B cell (primary cell): ENCODE results near the gene STT3B. TPM values are rescaled to one million over a fixed set of nuclear protein-coding genes. Genes with fewer than 3 reads are reported as not detected.

ENCODE experiments used
- ATAC-seq: fragments of 200-7000 bp; cut with Tn5 transposase; one replicate; pipeline ENCODE4 v1.10.0; 2021; ENCODE audit warnings: low read depth, mild to moderate bottlenecking, moderate number of reproducible peaks, moderate library complexity
- CTCF ChIA-PET: fragments of 350-600 bp; sonication (Branson Sonifier 250); formaldehyde crosslinking; loops from one replicate; lab custom pipeline; 2021; ENCODE audit warnings: antibody characterized with exemption, inconsistent platforms; lab: Charles Lee
- POLR2A ChIA-PET: fragments of 350-600 bp; sonication (Branson Sonifier 250); formaldehyde crosslinking; loops from one replicate; lab custom pipeline; 2021; ENCODE audit warnings: antibody characterized with exemption; lab: Charles Lee
- DNase-seq: peaks from one replicate; pipeline ENCODE4 v3.0.0; 2013
- H2AFZ ChIP-seq: 2 replicates; pipeline ENCODE4 v1.6.1; 2012; ENCODE audit warnings: mild to moderate bottlenecking, low read depth, low read length; ENCODE audit not compliant: insufficient read depth, poor library complexity, severe bottlenecking
- H3K27ac ChIP-seq, 2 donors: 1 replicate in 1 of 2; 2 replicates in 1 of 2; pipeline ENCODE4 v1.5.1; 2012 to 2013; ENCODE audit warnings: low read length in 2 of 2, mild to moderate bottlenecking in 2 of 2, moderate library complexity in 1 of 2
- H3K27me3 ChIP-seq, 4 experiments: fragments of 200-600 bp in 1 of 4; sonication (generic) in 1 of 4; replicated peaks in 1 of 4; 1 replicate in 2 of 4; 2 replicates in 2 of 4; pipeline versions ENCODE4 v1.6.1 to v1.7.0; 2013 to 2016; ENCODE audit warnings: low read length in 3 of 4, mild to moderate bottlenecking in 2 of 4, mixed read lengths in 1 of 4, moderate library complexity in 1 of 4; ENCODE audit not compliant: insufficient read depth in 4 of 4, control insufficient read depth in 3 of 4; ENCODE audit errors: control extremely low read depth in 1 of 4
- H3K36me3 ChIP-seq, 2 experiments: replicated peaks in 1 of 2; 1 replicate in 1 of 2; 2 replicates in 1 of 2; pipeline versions ENCODE4 v1.6.1 to v1.7.1; 2013; ENCODE audit warnings: low read length in 1 of 2; ENCODE audit not compliant: insufficient read depth in 2 of 2, control insufficient read depth in 1 of 2; ENCODE audit errors: control extremely low read depth in 1 of 2, extremely low read depth in 1 of 2
- H3K4me1 ChIP-seq, 2 donors: fragments of 200-600 bp in 1 of 2; sonication (generic) in 1 of 2; 1 replicate in 1 of 2; 2 replicates in 1 of 2; pipeline versions ENCODE4 v1.5.1 to v1.6.1; 2013 to 2017; ENCODE audit warnings: low read length in 2 of 2; ENCODE audit not compliant: control insufficient read depth in 2 of 2, insufficient read depth in 2 of 2
- H3K4me2 ChIP-seq: replicated peaks from 2 replicates; pipeline ENCODE3; 2012; ENCODE audit warnings: mild to moderate bottlenecking, low read depth, low read length; ENCODE audit not compliant: poor library complexity, severe bottlenecking
- H3K4me3 ChIP-seq, 5 experiments: fragments of 200-600 bp in 1 of 5; sonication (generic) in 1 of 5; 1 replicate in 3 of 5; 2 replicates in 2 of 5; pipeline versions ENCODE4 v1.5.1 to v1.7.0; 2011 to 2016; ENCODE audit warnings: low read length in 4 of 5, mild to moderate bottlenecking in 4 of 5, low read depth in 2 of 5, control low read depth in 1 of 5, moderate library complexity in 1 of 5; ENCODE audit not compliant: insufficient read depth in 1 of 5; ENCODE audit errors: control extremely low read depth in 1 of 5, extremely low read depth in 1 of 5
- H3K79me2 ChIP-seq: fragments of 200-600 bp; sonication (generic); one replicate; pipeline ENCODE4 v1.6.0; 2016; ENCODE audit warnings: low read length; ENCODE audit not compliant: control insufficient read depth, insufficient read depth
- H3K9ac ChIP-seq: fragments of 200-600 bp; sonication (generic); 2 replicates; pipeline ENCODE4 v1.6.1; 2017; ENCODE audit warnings: mild to moderate bottlenecking, low read length, moderate library complexity
- H3K9me3 ChIP-seq, 3 donors: one replicate each; pipeline versions ENCODE4 v1.6.1 to v1.7.1; 2013; ENCODE audit warnings: low read length in 2 of 3; ENCODE audit not compliant: control insufficient read depth in 2 of 3, insufficient read depth in 1 of 3; ENCODE audit errors: control extremely low read depth in 1 of 3
- H4K20me1 ChIP-seq: 2 replicates; pipeline ENCODE4 v1.6.0; 2012; ENCODE audit warnings: mild to moderate bottlenecking, low read length; ENCODE audit not compliant: insufficient read depth, control insufficient read depth, poor library complexity, severe bottlenecking
- H3K27ac Mint-ChIP-seq: one replicate; pipeline ENCODE4 v1.8.0; 2021; ENCODE audit warnings: mixed read lengths
- H3K27me3 Mint-ChIP-seq: one replicate; pipeline ENCODE4 v1.8.0; 2021; ENCODE audit warnings: mixed read lengths
- H3K4me1 Mint-ChIP-seq: one replicate; pipeline ENCODE4 v1.8.0; 2021; ENCODE audit warnings: mixed read lengths
- H3K4me3 Mint-ChIP-seq: one replicate; pipeline ENCODE4 v1.8.0; 2021; ENCODE audit warnings: mixed read lengths
- H3K9me3 Mint-ChIP-seq: one replicate; pipeline ENCODE4 v1.8.0; 2022; ENCODE audit warnings: mixed read lengths; ENCODE audit not compliant: insufficient read depth
- EZH2 ChIP-seq: IDR thresholded peaks from 2 replicates; pipeline ENCODE4 v1.6.1; 2012; ENCODE audit warnings: borderline replicate concordance, low read depth, mild to moderate bottlenecking, moderate library complexity, low read length; ENCODE audit not compliant: insufficient read depth, poor library complexity, severe bottlenecking
- WGBS: methylation state at CpG from one replicate; pipeline ENCODE4 v1.1.5; 2013; ENCODE audit warnings: missing lambda C conversion rate; ENCODE audit not compliant: insufficient coverage; 5-methylcytosine and 5-hydroxymethylcytosine counted together
- intact Hi-C: fragments of 100-400 bp; cut with micrococcal nuclease; formaldehyde crosslinking; loops from one replicate; pipeline ENCODE4 v1.10.0; 2022
- polyA plus RNA-seq: library from polyadenylated mRNA; depleted of rRNA; stranded (reverse); fragments of >200 nt; gene quantifications from 2 replicates; pipeline ENCODE4 v1.2.3, GENCODE V29; 2012
- total RNA-seq, 2 donors: library from RNA; stranded (reverse); fragments of 120-200 nt in 1 of 2; gene quantifications; 1 replicate in 1 of 2; 2 replicates in 1 of 2; pipeline versions ENCODE4 v1.2.3 to v1.2.4, GENCODE V29; 2013 to 2022
- TF ChIP-seq, protein P1 (sequence below): fragments of 200-600 bp; IDR thresholded peaks from one replicate; pipeline ENCODE4 v1.8.0; 2022; ENCODE audit warnings: antibody characterized with exemption, mild to moderate bottlenecking

STT3B gene
- total and polyA plus RNA-seq, 2 donors (not counting 1 experiment from before 2014, with no cell fraction given) = 35.4 to 79.2 TPM

DNA sequence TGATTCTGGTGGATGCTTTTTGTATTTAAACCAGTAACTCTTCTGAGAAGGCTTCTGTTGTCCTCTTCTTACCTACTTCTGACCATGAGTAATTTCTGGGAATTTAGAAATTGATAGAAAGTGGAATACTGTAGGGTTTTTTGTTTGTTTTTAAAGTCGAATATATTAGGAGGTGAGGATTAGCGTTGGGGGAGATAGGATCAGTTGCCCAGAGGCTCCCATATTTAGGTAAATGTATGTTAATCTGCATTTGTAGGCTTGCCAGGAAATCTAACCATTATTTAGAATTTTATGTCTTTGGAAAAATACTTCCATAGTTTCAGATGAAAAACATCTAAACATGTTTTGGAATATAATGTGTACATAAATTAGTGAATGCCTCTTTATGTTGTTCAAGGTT lies 6.1 kb downstream of the STT3B start:
- no peak overlapping the region for H3K4me2 ChIP-seq
- intact Hi-C loops = loop anchor here (10.0 kb wide), 4 partner anchors 376 to 884 kb away; partner anchors contain the start of gene CMTM7
- no peaks in the 10 kb centered on the region for H3K27me3 ChIP-seq
- no peak overlapping the region for H3K4me3 ChIP-seq
- Mint-ChIP-seq H3K27ac (no peak overlapping the region), H3K9me3 (no peaks in the 10 kb centered on the region), H3K4me3 (no peak overlapping the region), H3K27me3 (no peaks in the 10 kb centered on the region), H3K4me1 (peaks cover 78% of the 10 kb centered on the region)
- H2AFZ ChIP-seq = no peak overlapping the region
- ChIA-PET CTCF (no interaction called here), POLR2A (no interaction called here)
- H3K79me2 ChIP-seq = peaks cover 100% of the 10 kb centered on the region
- H3K9ac ChIP-seq = no peak overlapping the region
- WGBS = no CpG with 5 or more reads among the region's 2 CpGs
- peaks cover 32 to 64% of the 10 kb centered on the region in 2 donors for H3K4me1 ChIP-seq
- DNase-seq (no peak), ATAC-seq (no peak)
- peaks cover 0 to 4% of the 10 kb centered on the region in 2 experiments for H3K36me3 ChIP-seq
- no peak for TF ChIP-seq EZH2
- TF ChIP-seq, protein P1, sequence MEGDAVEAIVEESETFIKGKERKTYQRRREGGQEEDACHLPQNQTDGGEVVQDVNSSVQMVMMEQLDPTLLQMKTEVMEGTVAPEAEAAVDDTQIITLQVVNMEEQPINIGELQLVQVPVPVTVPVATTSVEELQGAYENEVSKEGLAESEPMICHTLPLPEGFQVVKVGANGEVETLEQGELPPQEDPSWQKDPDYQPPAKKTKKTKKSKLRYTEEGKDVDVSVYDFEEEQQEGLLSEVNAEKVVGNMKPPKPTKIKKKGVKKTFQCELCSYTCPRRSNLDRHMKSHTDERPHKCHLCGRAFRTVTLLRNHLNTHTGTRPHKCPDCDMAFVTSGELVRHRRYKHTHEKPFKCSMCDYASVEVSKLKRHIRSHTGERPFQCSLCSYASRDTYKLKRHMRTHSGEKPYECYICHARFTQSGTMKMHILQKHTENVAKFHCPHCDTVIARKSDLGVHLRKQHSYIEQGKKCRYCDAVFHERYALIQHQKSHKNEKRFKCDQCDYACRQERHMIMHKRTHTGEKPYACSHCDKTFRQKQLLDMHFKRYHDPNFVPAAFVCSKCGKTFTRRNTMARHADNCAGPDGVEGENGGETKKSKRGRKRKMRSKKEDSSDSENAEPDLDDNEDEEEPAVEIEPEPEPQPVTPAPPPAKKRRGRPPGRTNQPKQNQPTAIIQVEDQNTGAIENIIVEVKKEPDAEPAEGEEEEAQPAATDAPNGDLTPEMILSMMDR = no peak
- H4K20me1 ChIP-seq = peaks cover 52% of the 10 kb centered on the region
- H3K27ac ChIP-seq = no peak overlapping the region
- no peaks in the 10 kb centered on the region for H3K9me3 ChIP-seq

DNA sequence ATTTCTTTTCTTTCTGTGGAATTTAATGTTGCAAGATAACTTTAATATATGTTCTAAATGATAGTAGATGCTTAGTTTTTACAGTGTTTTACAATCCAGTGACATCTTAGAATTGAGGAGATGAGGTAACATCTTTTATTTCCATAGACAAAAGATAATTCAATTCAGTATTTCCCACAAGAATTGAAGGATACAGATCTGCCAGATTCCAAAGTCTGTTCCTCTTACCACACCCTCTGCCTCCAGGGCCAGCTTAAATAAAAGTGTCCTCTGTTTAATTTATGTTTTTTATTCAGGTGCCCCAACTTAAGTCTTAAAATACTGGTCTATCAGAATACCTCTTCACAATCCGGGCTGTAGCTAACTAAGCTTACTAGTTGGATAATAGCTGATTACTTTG lies 6.5 kb downstream of the STT3B start:
- H3K4me2 ChIP-seq = no peak overlapping the region
- H3K9me3 ChIP-seq = no peaks in the 10 kb centered on the region
- H3K27me3 ChIP-seq = no peaks in the 10 kb centered on the region
- Mint-ChIP-seq H3K9me3 (no peaks in the 10 kb centered on the region), H3K4me1 (peaks cover 78% of the 10 kb centered on the region), H3K4me3 (no peak overlapping the region), H3K27ac (no peak overlapping the region), H3K27me3 (no peaks in the 10 kb centered on the region)
- CTCF ChIA-PET = interaction anchor here (1.7 kb wide), 1 partner anchor 11 kb away, joined by 5 read pairs; no protein-coding TSS in a partner anchor
- peaks cover 28 to 62% of the 10 kb centered on the region in 2 donors for H3K4me1 ChIP-seq
- no peak overlapping the region for H3K27ac ChIP-seq
- TF ChIP-seq, protein P1 = no peak
- TF ChIP-seq EZH2 = no peak
- peaks cover 100% of the 10 kb centered on the region for H3K79me2 ChIP-seq
- intact Hi-C loops = loop anchor here (10.0 kb wide), 4 partner anchors 376 to 884 kb away; partner anchors contain the start of gene CMTM7
- peaks cover 47% of the 10 kb centered on the region for H4K20me1 ChIP-seq
- DNase-seq (no peak), ATAC-seq (no peak)
- H3K4me3 ChIP-seq = no peak overlapping the region
- no CpG with 5 or more reads among the region's 1 CpG for WGBS
- no peak overlapping the region for H2AFZ ChIP-seq
- H3K9ac ChIP-seq = no peak overlapping the region
- POLR2A ChIA-PET = no interaction called here
- H3K36me3 ChIP-seq = peaks cover 0 to 4% of the 10 kb centered on the region in 2 experiments
